Adrenal gland (tissue), 19 donors: ENCODE results near the gene HRC. TPM values are rescaled to one million over a fixed set of nuclear protein-coding genes. Genes with fewer than 3 reads are reported as not detected.

Experiments
- DNase-seq, 7 donors: peaks; one replicate each; pipeline ENCODE4 v3.0.0-alpha.2; 2019 to 2020
- H3K27ac ChIP-seq, 5 donors: fragments of 200-600 bp; sonication (generic) in 4 of 5; 1 replicate in 3 of 5; 2 replicates in 2 of 5; pipeline versions ENCODE4 v1.5.1 to v1.8.0; 2016 to 2020; ENCODE audit warnings: mild to moderate bottlenecking in 1 of 5
- H3K27me3 ChIP-seq: fragments of 200-600 bp; 2 replicates; pipeline ENCODE4 v1.8.0; 2021
- H3K36me3 ChIP-seq, 2 donors: fragments of 200-600 bp; replicated peaks in 1 of 2; 1 replicate in 1 of 2; 2 replicates in 1 of 2; pipeline versions ENCODE4 v1.5.1 to v1.8.0; 2018 to 2022
- H3K4me1 ChIP-seq, 2 donors: fragments of 200-600 bp; replicated peaks in 1 of 2; 1 replicate in 1 of 2; 2 replicates in 1 of 2; pipeline versions ENCODE4 v1.5.1 to v1.8.0; 2018 to 2021
- H3K4me3 ChIP-seq, 4 donors: fragments of 200-600 bp; sonication (generic) in 3 of 4; one replicate each; pipeline ENCODE4 v1.5.1; 2016 to 2018
- H3K9me3 ChIP-seq, 3 donors: fragments of 200-600 bp; sonication (generic) in 1 of 3; replicated peaks in 1 of 3; 1 replicate in 2 of 3; 2 replicates in 1 of 3; pipeline versions ENCODE4 v1.5.1 to v1.8.0; 2016 to 2021
- CTCF ChIP-seq, 6 experiments: fragments of 450-650 bp in 4 of 6; fragments of 200-600 bp in 2 of 6; sonication (generic) in 1 of 6; IDR thresholded peaks; 1 replicate in 5 of 6; 2 replicates in 1 of 6; pipeline versions ENCODE4 v1.5.1 to v1.8.0; 2016 to 2021; ENCODE audit warnings: antibody characterized with exemption in 6 of 6, mild to moderate bottlenecking in 2 of 6, moderate library complexity in 1 of 6
- POLR2A ChIP-seq, 2 donors: fragments of 450-650 bp; IDR thresholded peaks; one replicate each; pipeline ENCODE4 v1.6.1; 2017; ENCODE audit warnings: antibody characterized with exemption in 2 of 2, mild to moderate bottlenecking in 2 of 2, moderate library complexity in 1 of 2
- WGBS, 4 donors: extraction: QIAGEN DNeasy Blood & Tissue Kit in 2 of 4; methylation state at CpG; one replicate each; pipeline versions ENCODE4 v1.1.5 to v1.1.7; 2013 to 2017; 5-methylcytosine and 5-hydroxymethylcytosine counted together
- intact Hi-C, 2 donors: fragments of 100-400 bp; cut with DNase I; formaldehyde crosslinking; loops; one replicate each; pipeline versions ENCODE4 v1.14.1 to v1.15.0; 2022 to 2023
- long read RNA-seq, 10 donors: library from polyadenylated mRNA in 3 of 10; unstranded in 2 of 10; stranded (forward) in 1 of 10; transcript quantifications; one replicate each; pipeline ENCODE4 v2.0.0 and lab custom pipeline, GENCODE V29; 2021 to 2026
- polyA plus RNA-seq, 3 donors: library from polyadenylated mRNA; stranded (reverse); fragments of 200-250 nt in 2 of 3; fragments of 350-450 nt in 1 of 3; fragmentation: Illumina TruSeq in 1 of 3; extraction: RNeasy Lipid Tissue Mini Kit (QIAGEN cat#74804) in 1 of 3; gene quantifications; one replicate each; pipeline ENCODE4 v1.2.3, GENCODE V29; 2013 to 2014
- total RNA-seq, 9 donors: library from RNA; depleted of rRNA in 4 of 9; stranded (reverse); fragments of >200 nt in 4 of 9; fragments of 120-200 nt in 1 of 9; fragmentation: NEBNext Ultra II Directional in 1 of 9; extraction: Animal tissue kit (Norgen Biotek cat#: 25700) in 1 of 9; gene quantifications; one replicate each; pipeline versions ENCODE4 v1.1.0 to v1.2.4, GENCODE V29; 2013 to 2023
- donor health status: healthy with polysubstance abuse.
- donor health status: Bipolar disorder and iron deficiency.
- donor health status: DM: yes; HTN: yes; CAD: no.
- donor health status: DM: no; HTN: no; CAD: no.
- donor health status: DM: no; HTN: no; CAD: no.
- donor health status: DM: yes; HTN: yes; CAD: no.

The HRC gene
- 10 to 100 TPM in 1 of 9 donors, 1 to 10 TPM in 7, under 1 TPM in 1; 0.77 to 28.4 (median 2.8) TPM for total RNA-seq
- 1 to 10 TPM; 2.1 to 2.5 (median 2.4) TPM for polyA plus RNA-seq
- long read RNA-seq, donor 1, partial matches to known transcripts: 0 of 1 reads
- long read RNA-seq, donor 1, other reads (novel, unspliced or antisense): 0 of 1 reads
- long read RNA-seq, donor 2, transcript HRC-201 (6 exons, 2,385 nt): major isoform, 6 of 6 reads
- long read RNA-seq, donor 2, partial matches to known transcripts: 0 of 6 reads
- long read RNA-seq, donor 2, other reads (novel, unspliced or antisense): 0 of 6 reads
- long read RNA-seq, donor 3, partial matches to known transcripts: 0 of 3 reads
- long read RNA-seq, donor 3, other reads (novel, unspliced or antisense): 0 of 3 reads
- long read RNA-seq, donor 4, partial matches to known transcripts: 0 of 1 reads
- long read RNA-seq, donor 4, other reads (novel, unspliced or antisense): 1 of 1 reads
- long read RNA-seq, donor 5, transcript HRC-201 (6 exons, 2,385 nt): major isoform, 5 of 6 reads
- long read RNA-seq, donor 5, partial matches to known transcripts: 1 of 6 reads
- long read RNA-seq, donor 5, other reads (novel, unspliced or antisense): 0 of 6 reads
- long read RNA-seq, donor 6, partial matches to known transcripts: 1 of 2 reads
- long read RNA-seq, donor 6, other reads (novel, unspliced or antisense): 1 of 2 reads
- long read RNA-seq, donor 7, partial matches to known transcripts: 0 of 4 reads
- long read RNA-seq, donor 7, other reads (novel, unspliced or antisense): 0 of 4 reads
- long read RNA-seq, donor 8, transcript HRC-201 (6 exons, 2,385 nt): major isoform, 5 of 5 reads
- long read RNA-seq, donor 8, partial matches to known transcripts: 0 of 5 reads
- long read RNA-seq, donor 8, other reads (novel, unspliced or antisense): 0 of 5 reads
- long read RNA-seq, donor 9, partial matches to known transcripts: 0 of 1 reads
- long read RNA-seq, donor 9, other reads (novel, unspliced or antisense): 0 of 1 reads
- long read RNA-seq, donor 10, partial matches to known transcripts: 0 of 1 reads
- long read RNA-seq, donor 10, other reads (novel, unspliced or antisense): 0 of 1 reads

DNA sequence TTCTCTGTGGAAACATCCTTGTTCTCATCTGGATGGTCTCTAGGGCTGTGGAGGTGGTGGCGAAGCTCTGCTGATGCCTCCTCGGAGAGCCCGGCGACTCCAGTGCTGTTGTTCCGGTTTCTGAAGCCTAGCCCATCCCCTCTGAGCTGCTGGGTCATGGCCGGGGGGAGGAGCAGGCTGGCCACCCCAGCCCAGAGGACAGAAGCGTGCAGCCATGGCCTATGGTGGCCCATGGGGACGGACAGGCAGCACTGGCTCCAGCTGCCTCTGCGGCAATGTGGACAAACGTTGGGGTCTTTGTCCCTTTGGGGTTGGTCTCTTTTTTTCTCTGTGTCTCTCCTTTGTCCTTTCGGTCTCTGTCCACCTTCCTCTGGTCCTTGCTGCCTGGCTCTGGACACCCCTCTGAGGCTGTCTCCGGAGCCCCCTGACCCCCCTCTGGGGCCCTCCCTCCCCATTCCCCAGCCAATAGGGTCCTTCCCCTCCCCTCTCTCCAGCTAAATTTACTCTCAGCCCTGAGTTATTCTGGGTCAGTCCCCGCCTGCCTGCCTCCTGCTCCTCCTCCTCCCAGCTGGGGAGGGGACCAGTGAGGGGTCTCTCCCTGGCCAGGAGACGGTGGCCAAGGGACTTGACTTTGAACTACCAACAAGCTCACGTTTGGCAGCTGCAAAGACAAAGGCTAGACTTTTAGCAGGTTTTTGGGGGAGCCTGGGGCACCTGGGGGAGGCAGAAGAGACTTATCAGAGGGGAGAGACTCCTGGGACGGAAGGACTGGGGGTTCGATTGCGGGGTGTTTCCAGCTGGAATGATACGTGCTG lies at the start of gene HRC:
Gene HRC (minus strand): TSS at position 392 of the 815 bp plus-strand sequence. CDS start 159 bp downstream, at position 233.
- Histone ChIP-seq H3K36me3 (no peaks in the 10 kb centered on the region), H3K27me3 (no peaks in the 10 kb centered on the region), H3K27ac (peak within 1 kb of the TSS in 2 of 5 donors; percentile 38 to 41), H3K9me3 (no peaks in the 10 kb centered on the region), H3K4me1 (peaks cover 13 to 22% of the 10 kb centered on the region in 2 donors), H3K4me3 (no peak within 1 kb of the TSS)
- no peak for DNase-seq
- TF ChIP-seq POLR2A (IDR thresholded peaks at IDR 0.05) (no peak), CTCF (IDR thresholded peaks at IDR 0.05) (no peak)
- 64 to 72% (median 65%) methylated on average over 17 to 19 of the region's 19 CpGs for WGBS, 4 donors
- intact Hi-C loops: loop anchor here in 1 of 2 donors (5.0 kb wide), 1 partner anchor 78 kb away; no protein-coding TSS in a partner anchor

- TF ChIP-seq CTCF (IDR thresholded peaks at IDR 0.05): no peak
- TF ChIP-seq POLR2A (IDR thresholded peaks at IDR 0.05): no peak
- DNase-seq: no peak
- 89 to 91% (median 90%) methylated on average over 7 of the region's 7 CpGs for WGBS, 4 donors
- no peaks in the 10 kb centered on the region for H3K27me3 ChIP-seq
- H3K27ac ChIP-seq: no peak overlapping the region
- H3K4me1 ChIP-seq: no peaks in the 10 kb centered on the region
- intact Hi-C loops: no loop called here
- H3K9me3 ChIP-seq: no peaks in the 10 kb centered on the region
- H3K4me3 ChIP-seq: no peak overlapping the region
- H3K36me3 ChIP-seq: peaks cover 0 to 12% of the 10 kb centered on the region in 2 donors
Measured at GRCh38 chr19:49201042-49201441, 45.8 kb upstream of the HRC start.

GRCh38 chr19:49200238-49200862 lies 45.2 kb upstream of the HRC start:
- Histone ChIP-seq H3K4me1 (no peaks in the 10 kb centered on the region), H3K36me3 (peaks cover 0 to 12% of the 10 kb centered on the region in 2 donors), H3K27me3 (no peaks in the 10 kb centered on the region), H3K9me3 (no peaks in the 10 kb centered on the region), H3K27ac (no peak overlapping the region), H3K4me3 (no peak overlapping the region)
- TF ChIP-seq POLR2A (IDR thresholded peaks at IDR 0.05) (no peak), CTCF (IDR thresholded peaks at IDR 0.05) (no peak)
- WGBS, 4 donors: 85 to 91% (median 88%) methylated on average over 20 to 29 of the region's 29 CpGs
- DNase-seq: no peak
- intact Hi-C loops: no loop called here
